GM11168 (cell line): ENCODE results near the gene PCDH11X.
"Not testable (repeated sequence)": the region's sequence is repeated elsewhere in the genome, so short reads cannot be mapped to it uniquely, and the experiment has no call there.

Experiments used
- in situ Hi-C: fragments of 300-500 bp; cut with MboI; formaldehyde crosslinking; loops from one replicate; pipeline ENCODE4 v1.12.0; 2022; ENCODE audit warnings: low sequenced_read_pairs; ENCODE audit not compliant: unreplicated experiment

PCDH11X gene

DNA sequence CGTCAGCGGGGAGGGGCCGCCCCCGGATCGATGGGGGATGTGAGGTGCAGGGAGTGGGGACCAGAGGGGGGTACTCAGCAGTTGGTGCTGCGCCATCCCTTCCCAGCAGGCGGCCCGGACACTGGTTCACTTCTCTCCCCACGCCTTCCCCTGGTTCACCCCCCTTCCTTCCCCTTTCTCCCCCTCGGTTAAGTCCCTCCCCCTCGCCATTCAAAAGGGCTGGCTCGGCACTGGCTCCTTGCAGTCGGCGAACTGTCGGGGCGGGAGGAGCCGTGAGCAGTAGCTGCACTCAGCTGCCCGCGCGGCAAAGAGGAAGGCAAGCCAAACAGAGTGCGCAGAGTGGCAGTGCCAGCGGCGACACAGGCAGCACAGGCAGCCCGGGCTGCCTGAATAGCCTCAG lies at the start of gene PCDH11X:
Gene PCDH11X, plus strand, starts transcription at position 241 of the 400 bp plus-strand sequence. CDS start 56,130 bp downstream, outside the sequence.
- in situ Hi-C loops: not testable (repeated sequence)

DNA sequence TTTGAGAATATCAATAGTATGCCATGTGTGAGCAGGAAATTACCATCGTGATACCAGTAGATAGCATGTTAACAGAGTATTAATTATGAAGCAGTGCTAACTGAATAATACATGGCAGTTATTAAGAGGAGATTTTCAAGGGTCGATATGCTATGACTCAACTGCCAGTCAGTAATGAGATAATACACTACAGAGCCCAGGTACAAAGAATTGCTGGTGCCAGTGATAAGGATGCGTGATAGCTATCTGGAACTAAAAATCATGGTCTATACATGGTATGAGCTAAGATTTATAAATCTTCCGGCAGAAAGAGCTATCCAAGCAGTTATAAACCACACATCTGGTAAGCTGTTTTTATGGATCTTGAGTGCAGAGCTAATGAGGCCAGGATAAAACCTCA lies 31.7 kb upstream of the PCDH11X start:
- in situ Hi-C loops: not testable (repeated sequence)

- in situ Hi-C loops: not testable (repeated sequence)
Measured at GRCh38 chrX:91753022-91753421, 26.2 kb upstream of the PCDH11X start.

DNA sequence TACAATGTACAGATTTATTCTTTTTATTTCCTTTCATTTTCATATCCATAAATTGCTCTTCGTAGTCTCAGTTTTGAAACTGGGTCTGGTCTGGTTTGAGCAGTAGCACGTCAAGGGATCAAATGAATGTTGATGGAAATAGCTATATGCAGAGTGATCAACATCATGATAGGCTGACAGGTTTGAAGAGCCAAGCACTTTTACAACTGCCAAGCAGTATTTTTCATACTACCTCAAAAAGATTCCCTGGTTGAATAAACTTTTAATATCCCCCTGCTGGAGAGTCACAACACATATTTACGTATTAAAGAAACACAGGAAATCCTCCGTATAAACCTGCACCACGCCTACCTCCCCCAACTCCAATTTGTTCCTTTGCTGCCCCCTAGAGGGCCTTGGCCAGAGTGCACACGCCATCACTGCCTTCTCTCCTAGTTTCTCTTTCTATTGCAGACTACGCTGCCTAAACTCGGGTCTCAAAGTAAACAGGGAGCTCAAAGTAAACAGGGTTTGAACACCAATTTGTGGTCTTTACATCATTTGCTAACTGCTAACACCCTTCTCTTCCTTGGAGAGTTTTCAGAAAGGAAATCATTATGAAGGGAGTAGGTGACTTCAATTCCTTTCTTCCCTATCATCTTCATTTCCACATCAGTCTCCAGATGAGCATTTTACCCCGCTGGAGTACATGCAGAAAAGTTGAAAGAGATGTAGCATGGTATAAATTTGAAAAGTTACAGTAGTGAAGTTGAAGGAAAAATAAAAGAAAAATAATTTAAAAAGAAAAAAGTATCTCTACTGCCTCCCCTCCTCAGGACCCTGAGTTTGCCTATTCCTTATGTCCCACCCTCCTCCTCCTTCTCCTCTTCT lies 8.3 kb upstream of the PCDH11X start:
- in situ Hi-C loops: not testable (repeated sequence)

DNA sequence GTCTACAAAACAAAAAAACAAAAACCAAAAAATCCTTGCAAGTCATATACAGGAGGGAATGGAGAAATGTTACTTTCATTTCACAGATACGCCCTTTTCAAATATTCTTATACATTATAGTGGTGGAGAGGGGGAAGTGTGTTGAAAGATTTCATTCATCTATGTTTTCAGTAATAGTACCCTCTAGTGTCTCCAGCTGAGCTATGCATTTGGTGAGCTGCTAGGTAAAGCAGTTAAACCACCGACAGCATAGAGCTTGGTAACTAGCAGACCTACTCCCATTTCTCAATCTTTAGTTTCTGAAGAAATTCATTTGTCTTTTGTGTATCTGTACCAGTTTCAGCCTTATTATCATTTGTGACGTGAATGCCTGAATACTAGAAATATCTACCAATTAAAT lies 5.2 kb upstream of the PCDH11X start:
- in situ Hi-C loops: not testable (repeated sequence)

GRCh38 chrX:91780008-91780407 lies 833 bp downstream of the PCDH11X start:
- in situ Hi-C loops: not testable (repeated sequence)

- in situ Hi-C loops: not testable (repeated sequence)
Measured at GRCh38 chrX:91780698-91781097, 1.5 kb downstream of the PCDH11X start.

- in situ Hi-C loops: not testable (repeated sequence)
Measured at GRCh38 chrX:91781553-91782298, 2.6 kb downstream of the PCDH11X start.

- in situ Hi-C loops: not testable (repeated sequence)
Measured at GRCh38 chrX:91782825-91783224, 3.6 kb downstream of the PCDH11X start.

- in situ Hi-C loops: not testable (repeated sequence)
Measured at GRCh38 chrX:91817537-91817936, 38.4 kb downstream of the PCDH11X start.

DNA sequence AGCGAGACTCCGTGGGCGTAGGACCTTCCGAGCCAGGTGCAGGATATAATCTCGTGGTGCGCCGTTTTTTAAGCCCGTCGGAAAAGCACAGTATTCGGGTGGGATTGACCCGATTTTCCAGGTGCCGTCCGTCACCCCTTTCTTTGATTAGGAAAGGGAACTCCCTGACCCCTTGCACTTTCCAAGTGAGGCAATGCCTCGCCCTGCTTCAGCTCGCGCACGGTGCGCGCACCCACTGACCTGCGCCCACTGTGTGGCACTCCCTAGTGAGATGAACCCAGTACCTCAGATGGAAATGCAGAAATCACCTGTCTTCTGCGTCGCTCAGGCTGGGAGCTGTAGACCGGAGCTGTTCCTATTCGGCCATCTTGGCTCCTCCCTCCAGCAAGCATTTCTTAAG lies 46.1 kb downstream of the PCDH11X start:
- in situ Hi-C loops: not testable (repeated sequence)
